GM10266 (cell line): ENCODE data around the gene TM9SF4.

Source experiments
- DNase-seq: peaks from one replicate; pipeline ENCODE4 v3.0.0; 2012; ENCODE audit errors: extremely low spot score
- TF ChIP-seq, protein P1 (sequence below): IDR thresholded peaks from 2 replicates; pipeline ENCODE4 v1.5.1; 2012; ENCODE audit warnings: mild to moderate bottlenecking, low read depth; ENCODE audit not compliant: control insufficient read depth, insufficient read depth; ENCODE audit errors: missing control alignments

Gene TM9SF4

DNA sequence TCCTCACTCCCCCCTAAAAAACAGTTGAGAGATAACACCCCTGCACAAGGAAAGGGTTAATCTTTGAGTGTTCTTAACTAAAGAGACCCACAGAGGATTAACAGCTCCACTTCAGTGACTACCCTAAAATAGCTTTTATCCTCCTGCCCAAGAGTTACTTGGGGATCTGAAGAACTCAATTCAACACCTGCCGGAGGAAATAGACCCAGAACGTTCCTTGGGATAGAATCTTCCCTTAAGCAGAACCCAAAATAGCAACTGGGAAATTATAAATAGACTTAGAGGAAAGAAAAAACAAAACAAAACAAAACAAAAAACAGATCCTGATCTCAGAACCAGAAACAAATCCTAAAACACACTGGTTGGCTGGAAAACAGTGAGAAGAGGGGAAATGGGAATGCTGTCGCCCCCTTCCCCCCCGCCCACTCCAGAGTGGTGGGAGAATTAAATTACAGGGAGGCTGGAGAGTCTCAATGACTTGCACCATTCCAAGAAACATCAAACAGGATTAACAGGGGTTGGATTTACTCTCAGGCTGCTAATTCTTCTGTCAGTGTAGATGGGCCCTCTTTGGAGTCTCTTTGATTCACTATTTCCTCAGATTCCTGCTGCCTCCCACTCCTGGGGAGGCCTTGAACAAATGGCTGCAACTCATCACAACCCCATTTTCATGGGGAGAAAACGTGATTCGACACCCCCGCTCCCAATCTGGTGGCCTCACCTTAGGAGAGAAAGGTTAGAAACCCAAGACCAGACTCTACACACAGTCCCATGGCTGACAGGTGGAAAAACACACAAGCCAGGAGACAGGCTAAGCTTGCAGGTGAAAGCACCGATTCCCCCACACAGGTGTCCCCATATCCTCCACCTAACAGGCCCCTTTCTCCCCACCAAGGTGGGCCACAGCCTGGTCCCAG lies 96.6 kb downstream of the TM9SF4 start:
- TF ChIP-seq, protein P1, sequence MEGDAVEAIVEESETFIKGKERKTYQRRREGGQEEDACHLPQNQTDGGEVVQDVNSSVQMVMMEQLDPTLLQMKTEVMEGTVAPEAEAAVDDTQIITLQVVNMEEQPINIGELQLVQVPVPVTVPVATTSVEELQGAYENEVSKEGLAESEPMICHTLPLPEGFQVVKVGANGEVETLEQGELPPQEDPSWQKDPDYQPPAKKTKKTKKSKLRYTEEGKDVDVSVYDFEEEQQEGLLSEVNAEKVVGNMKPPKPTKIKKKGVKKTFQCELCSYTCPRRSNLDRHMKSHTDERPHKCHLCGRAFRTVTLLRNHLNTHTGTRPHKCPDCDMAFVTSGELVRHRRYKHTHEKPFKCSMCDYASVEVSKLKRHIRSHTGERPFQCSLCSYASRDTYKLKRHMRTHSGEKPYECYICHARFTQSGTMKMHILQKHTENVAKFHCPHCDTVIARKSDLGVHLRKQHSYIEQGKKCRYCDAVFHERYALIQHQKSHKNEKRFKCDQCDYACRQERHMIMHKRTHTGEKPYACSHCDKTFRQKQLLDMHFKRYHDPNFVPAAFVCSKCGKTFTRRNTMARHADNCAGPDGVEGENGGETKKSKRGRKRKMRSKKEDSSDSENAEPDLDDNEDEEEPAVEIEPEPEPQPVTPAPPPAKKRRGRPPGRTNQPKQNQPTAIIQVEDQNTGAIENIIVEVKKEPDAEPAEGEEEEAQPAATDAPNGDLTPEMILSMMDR, result no peak
- no peak for DNase-seq

DNA sequence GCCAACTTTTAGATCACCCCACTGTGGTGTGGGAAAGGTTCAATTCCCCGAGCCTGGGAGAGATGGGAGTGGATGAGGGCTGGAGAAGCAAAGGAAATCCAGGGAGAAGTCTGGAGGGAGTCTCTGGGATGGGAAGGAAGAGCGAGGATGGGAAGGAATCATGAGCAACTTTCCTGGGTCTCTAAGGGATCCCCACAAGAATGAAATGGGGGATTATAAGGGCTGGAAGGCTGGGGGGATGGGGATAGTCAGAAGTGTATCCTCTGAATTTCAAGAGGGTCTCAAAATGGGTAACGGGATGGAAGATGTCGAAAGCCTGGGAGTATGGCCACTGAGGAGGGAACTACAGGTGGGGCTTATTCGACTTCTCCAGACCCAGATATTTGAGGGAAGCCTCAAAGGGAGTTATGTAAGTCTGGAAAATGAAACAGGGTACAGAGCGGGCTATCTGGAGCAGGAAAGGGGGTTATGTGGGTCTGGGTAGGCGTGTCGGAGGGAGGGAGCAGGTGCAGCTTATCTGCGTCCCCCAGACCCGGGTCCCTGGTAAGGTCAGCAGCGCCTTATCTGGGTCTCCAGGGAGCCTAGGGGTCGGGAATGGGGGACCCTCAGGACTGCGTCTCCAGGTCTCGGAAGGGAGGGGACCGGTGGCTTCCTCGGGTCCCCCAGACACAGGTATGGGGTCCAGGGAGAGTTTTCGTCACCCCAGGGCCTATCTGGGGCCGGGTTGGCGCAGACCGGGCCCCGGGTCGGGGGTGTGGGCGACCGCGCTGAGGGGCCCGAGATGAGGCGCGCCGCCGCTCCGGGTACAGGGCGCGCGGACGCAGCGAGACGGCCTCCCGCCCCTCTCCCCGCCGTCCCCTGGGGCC lies 97.5 kb downstream of the TM9SF4 start:
- DNase-seq, result no peak
- TF ChIP-seq, protein P1, result no peak

GRCh38 chr20:32207626-32208498 lies 98.3 kb downstream of the TM9SF4 start, which contains the start of the genes PLAGL2 and POFUT1:
TSS of gene PLAGL2 (minus strand) at chr20:32207743. CDS start at chr20:32202178, 5,565 bp downstream.
TSS of gene POFUT1 (plus strand) at chr20:32207880. CDS start at chr20:32207942, 62 bp downstream.
- DNase-seq, result peak; percentile 99
- TF ChIP-seq, protein P1, result peak; percentile 27

DNA sequence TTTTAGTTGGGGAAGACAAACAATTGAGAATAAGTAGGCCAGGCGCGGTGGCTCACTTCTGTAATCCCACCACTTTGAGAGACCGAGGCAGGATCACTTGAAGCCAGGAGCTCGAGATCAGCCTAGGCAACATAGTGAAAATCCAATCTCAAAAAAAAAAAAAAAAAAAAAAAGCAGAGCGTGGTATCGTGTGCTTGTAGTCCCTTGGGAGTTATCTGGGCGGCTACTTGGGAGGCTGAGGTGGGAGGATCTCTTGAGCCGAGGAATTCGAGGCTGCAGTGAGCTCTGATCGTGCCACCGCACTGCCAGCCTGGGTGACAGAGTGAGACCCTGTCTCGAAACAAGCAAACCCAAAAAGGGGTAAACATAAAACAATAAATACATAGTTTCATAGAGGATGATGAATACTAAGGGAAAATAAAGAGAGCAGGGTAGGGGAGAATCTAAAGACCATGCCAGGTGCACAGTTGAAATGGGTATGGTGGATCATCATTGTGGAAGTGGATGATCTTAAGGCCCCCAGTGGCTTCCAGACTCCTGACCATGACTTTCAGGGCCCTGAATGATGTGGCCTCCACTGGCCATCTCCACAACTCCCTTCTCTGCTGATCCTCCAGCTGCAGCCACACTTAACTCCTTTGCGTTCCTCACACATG lies 99.1 kb downstream of the TM9SF4 start:
- TF ChIP-seq, protein P1, result no peak
- DNase-seq, result no peak

GRCh38 chr20:32209850-32210605 lies 100.5 kb downstream of the TM9SF4 start:
- TF ChIP-seq, protein P1, result no peak
- no peak for DNase-seq
